HCT116 (cell line): ENCODE measurements around the gene CLEC4A. TPM values are rescaled to one million over a fixed set of nuclear protein-coding genes. Genes with fewer than 3 reads are reported as not detected.

Source experiments
- ATAC-seq: fragments of 200-7000 bp; cut with Tn5 transposase; 2 replicates; pipeline ENCODE4 v1.9.1; 2020; ENCODE audit warnings: mild to moderate bottlenecking, moderate library complexity
- BruUV-seq: library from RNA; stranded (reverse); fragments of 400-500 nt; replicated peaks from 2 replicates; lab custom pipeline; 2021; lab: Mats Ljungman, UMichigan
- CTCF ChIA-PET: fragments of 300-600 bp; sonication (Branson Sonifier 250); formaldehyde crosslinking; loops from one replicate; lab custom pipeline; 2021; ENCODE audit warnings: antibody characterized with exemption; lab: Charles Lee
- POLR2A ChIA-PET: fragments of 300-600, 350-600 bp; sonication (Branson Sonifier 250); formaldehyde crosslinking; loops from one replicate; lab custom pipeline; 2021; ENCODE audit warnings: antibody characterized with exemption; lab: Charles Lee
- RAD21 ChIA-PET, 2 experiments: fragments of 300-600 bp; sonication (Branson Sonifier 250); formaldehyde crosslinking; loops; one replicate each; lab custom pipeline; 2023; ENCODE audit warnings: low total read pairs in 2 of 2; ENCODE audit not compliant: uncharacterized antibody in 2 of 2, unreplicated experiment in 2 of 2, low non-redundant PET in 1 of 2; lab: Charles Lee
- DNase-seq: peaks from one replicate; pipeline ENCODE4 v3.0.0-alpha.2; 2010; ENCODE audit warnings: low read depth, low spot score
- H2AFZ ChIP-seq: fragments of 200-600 bp; shearing (Covaris generic), sonication (generic); 2 replicates; pipeline ENCODE4 v1.6.1; 2017; ENCODE audit warnings: low read depth, mixed run types, mixed read lengths, antibody characterized with exemption, low read length; ENCODE audit not compliant: poor library complexity, severe bottlenecking
- H3K27ac ChIP-seq: 2 replicates; pipeline ENCODE4 v1.5.1; 2012; ENCODE audit warnings: low read depth, low read length
- H3K27me3 ChIP-seq: fragments of 200-600 bp; sonication (generic); 2 replicates; pipeline ENCODE4 v1.6.1; 2016; ENCODE audit warnings: mixed run types, low read length, mixed read lengths; ENCODE audit not compliant: insufficient read depth
- H3K36me3 ChIP-seq, 2 experiments: fragments of 200-500 bp in 1 of 2; fragments of 200-600 bp in 1 of 2; sonication (Bioruptor generic) in 1 of 2; sonication (generic) in 1 of 2; 2 replicates each; pipeline versions ENCODE4 v1.5.1 to v1.6.1; 2014 to 2016; ENCODE audit warnings: low read length in 2 of 2, inconsistent platforms in 1 of 2, mixed read lengths in 1 of 2, mixed run types in 1 of 2; ENCODE audit not compliant: insufficient read depth in 2 of 2, control insufficient read depth in 1 of 2
- H3K4me1 ChIP-seq, 2 experiments: fragments of 200-600 bp in 1 of 2; sonication (generic) in 1 of 2; 2 replicates each; pipeline versions ENCODE4 v1.5.1 to v1.6.1; 2012 to 2017; ENCODE audit warnings: low read length in 2 of 2, inconsistent platforms in 1 of 2, mild to moderate bottlenecking in 1 of 2, mixed read lengths in 1 of 2, mixed run types in 1 of 2, moderate library complexity in 1 of 2; ENCODE audit not compliant: insufficient read depth in 2 of 2, control insufficient read depth in 1 of 2
- H3K4me2 ChIP-seq: fragments of 200-600 bp; sonication (generic); 2 replicates; pipeline ENCODE4 v1.6.1; 2017; ENCODE audit warnings: mixed run types, low read length, mixed read lengths
- H3K4me3 ChIP-seq, 2 experiments: fragments of 200-600 bp in 1 of 2; sonication (generic) in 1 of 2; replicated peaks in 1 of 2; 2 replicates each; pipeline ENCODE4 v1.5.1; 2011 to 2016; ENCODE audit warnings: low read length in 2 of 2, control low read depth in 1 of 2, low read depth in 1 of 2, mild to moderate bottlenecking in 1 of 2, mixed read lengths in 1 of 2, mixed run types in 1 of 2
- H3K79me2 ChIP-seq: fragments of 200-600 bp; sonication (generic); 2 replicates; pipeline ENCODE4 v1.6.1; 2017; ENCODE audit warnings: mild to moderate bottlenecking, mixed run types, low read length, moderate library complexity, mixed read lengths; ENCODE audit not compliant: insufficient read depth
- H3K9ac ChIP-seq: fragments of 200-600 bp; sonication (generic); 2 replicates; pipeline ENCODE4 v1.6.1; 2016; ENCODE audit warnings: low read length, mixed read lengths
- H3K9me2 ChIP-seq: fragments of 200-600 bp; sonication (generic), shearing (Covaris generic); 2 replicates; pipeline ENCODE4 v1.6.1; 2017; ENCODE audit warnings: mixed run types, mild to moderate bottlenecking, moderate library complexity; ENCODE audit not compliant: insufficient read depth
- H3K9me3 ChIP-seq, 2 experiments: fragments of 200-500 bp in 1 of 2; fragments of 200-600 bp in 1 of 2; sonication (Bioruptor generic) in 1 of 2; sonication (generic) in 1 of 2; 2 replicates each; pipeline ENCODE4 v1.6.1; 2014 to 2017; ENCODE audit warnings: low read length in 2 of 2, mixed read lengths in 2 of 2, inconsistent platforms in 1 of 2, low read depth in 1 of 2, mild to moderate bottlenecking in 1 of 2, mixed run types in 1 of 2, moderate library complexity in 1 of 2; ENCODE audit not compliant: control insufficient read depth in 1 of 2, insufficient read depth in 1 of 2
- H4K20me1 ChIP-seq: fragments of 200-600 bp; sonication (generic), shearing (Covaris generic); 2 replicates; pipeline ENCODE4 v1.6.1; 2017; ENCODE audit warnings: mixed run types, mild to moderate bottlenecking, moderate library complexity; ENCODE audit not compliant: insufficient read depth
- ATF3 ChIP-seq: IDR thresholded peaks from 2 replicates; pipeline ENCODE4 v1.6.1; 2012
- CBX3 ChIP-seq: IDR thresholded peaks from 2 replicates; pipeline ENCODE4 v1.6.1; 2012; ENCODE audit warnings: low read depth
- CTCF ChIP-seq, 3 experiments: fragments of 200-600 bp in 1 of 3; sonication (generic) in 1 of 3; IDR thresholded peaks in 2 of 3; conservative IDR thresholded peaks in 1 of 3; 2 replicates each; pipeline ENCODE4 v1.5.1; 2012 to 2017; ENCODE audit warnings: low read depth in 2 of 3, low read length in 2 of 3, antibody characterized with exemption in 1 of 3, borderline replicate concordance in 1 of 3, control low read depth in 1 of 3, mild to moderate bottlenecking in 1 of 3, mixed read lengths in 1 of 3, mixed run types in 1 of 3, moderate library complexity in 1 of 3; ENCODE audit not compliant: insufficient read depth in 1 of 3
- EGR1 ChIP-seq: IDR thresholded peaks from 2 replicates; pipeline ENCODE4 v1.6.1; 2012; ENCODE audit warnings: low read depth
- ELF1 ChIP-seq: IDR thresholded peaks from 2 replicates; pipeline ENCODE4 v1.6.1; 2012; ENCODE audit warnings: low read depth, borderline replicate concordance
- JUND ChIP-seq: IDR thresholded peaks from 2 replicates; pipeline ENCODE4 v1.6.1; 2012
- SP1 ChIP-seq: IDR thresholded peaks from 2 replicates; pipeline ENCODE4 v1.6.1; 2012; ENCODE audit warnings: low read depth
- SRF ChIP-seq: IDR thresholded peaks from 2 replicates; pipeline ENCODE4 v1.6.1; 2012; ENCODE audit warnings: low read depth
- ZFX ChIP-seq: fragments of 450-650 bp; IDR thresholded peaks from 2 replicates; pipeline ENCODE4 v1.6.1; 2017
- intact Hi-C: fragments of 100-400 bp; cut with micrococcal nuclease; formaldehyde crosslinking; loops from 2 replicates; pipeline ENCODE4 v1.10.0; 2022
- total RNA-seq: library from RNA; stranded (reverse); gene quantifications from one replicate; pipeline ENCODE4 v1.2.1, GENCODE V29; 2021; ENCODE audit not compliant: unreplicated experiment

The CLEC4A gene
- total RNA-seq, 1 experiment from 2014 or later = 0.69 TPM

GRCh38 chr12:8078916-8079315 lies 44.5 kb upstream of the CLEC4A start (continued):
- no peak for TF ChIP-seq CTCF (IDR thresholded peaks at IDR 0.05 in 2 of 3, conservative IDR thresholded peaks at IDR 0.05 in 1 of 3; ENCODE audit: borderline replicate concordance in 1 of 3, insufficient read depth in 1 of 3, low read depth in 2 of 3, low read length in 2 of 3)
- TF ChIP-seq JUND = no peak
- no peak for TF ChIP-seq EGR1
- TF ChIP-seq CBX3 = no peak

- H3K9me3 ChIP-seq = no peaks in the 10 kb centered on the region
- ATAC-seq = no peak
- no peak overlapping the region for H3K4me2 ChIP-seq
- TF ChIP-seq ELF1 = no peak
- no peak for TF ChIP-seq CBX3
- TF ChIP-seq ATF3 = no peak
- no peak for TF ChIP-seq SRF
- no peak for TF ChIP-seq ZFX
- no peak for TF ChIP-seq SP1
- H3K27me3 ChIP-seq = no peaks in the 10 kb centered on the region
- H3K79me2 ChIP-seq = peaks cover 28% of the 10 kb centered on the region
- no peaks in the 10 kb centered on the region for H3K9me2 ChIP-seq
- H3K36me3 ChIP-seq = no peaks in the 10 kb centered on the region
- DNase-seq = no peak
- ChIA-PET POLR2A (no interaction called here), CTCF (no interaction called here), RAD21 (no interaction called here)
- intact Hi-C loops = loop anchor here (5.0 to 10.0 kb wide), 2 partner anchors 53 to 215 kb away; no protein-coding TSS in a partner anchor
- no peak overlapping the region for H3K27ac ChIP-seq
- H4K20me1 ChIP-seq = no peaks in the 10 kb centered on the region
- no peak overlapping the region for H2AFZ ChIP-seq
- no TSS peak for BruUV-seq
- H3K4me3 ChIP-seq = no peak overlapping the region
- no peak overlapping the region for H3K9ac ChIP-seq
- H3K4me1 ChIP-seq = peaks cover 7 to 22% of the 10 kb centered on the region in 2 experiments
These were observed 43.3 kb upstream of the CLEC4A start for GRCh38 chr12:8080120-8080519.
